ENCODE measurements around the gene ASAP3. TPM values are rescaled to one million over a fixed set of nuclear protein-coding genes. Genes with fewer than 3 reads are reported as not detected.
A peak's percentile ranks its signal among the peaks of the same experiment; 100 is the strongest.

ASAP3 gene
- total and polyA plus RNA-seq, 9 donors, result 37.3 to 147 (median 91.0) TPM

DNA sequence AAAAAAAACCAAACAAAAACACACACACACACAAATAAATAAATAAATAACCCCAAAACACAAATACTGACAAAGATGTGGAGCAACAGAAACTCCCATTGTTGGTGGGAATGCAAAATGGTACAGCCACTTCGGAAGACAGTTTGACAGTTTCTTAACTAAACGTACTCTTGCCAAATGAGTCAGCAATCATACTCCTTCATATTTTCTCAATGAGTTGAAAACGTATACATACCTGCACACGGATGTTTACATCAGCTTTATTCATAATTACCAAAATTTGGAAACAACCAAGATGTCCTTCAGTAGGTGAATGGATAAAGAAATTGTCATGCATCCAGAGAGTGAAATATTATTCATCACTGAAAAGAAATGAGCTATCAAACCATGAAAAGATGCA is 23.5 kb downstream of the ASAP3 start:
- Histone ChIP-seq H3K4me3 (no peak overlapping the region), H3K27ac (no peak overlapping the region), H3K9me3 (no peaks in the 10 kb centered on the region), H3K4me1 (ENCODE audit: insufficient read depth) (peaks cover 10% of the 10 kb centered on the region), H3K36me3 (no peaks in the 10 kb centered on the region), H3K27me3 (no peaks in the 10 kb centered on the region)
- no peak for DNase-seq
- 80 to 86% (median 84%) methylated on average over 4 of the region's 4 CpGs for WGBS, 3 donors
- intact Hi-C loops (cut with DNase I), result no loop called here
- TF ChIP-seq EP300 (IDR thresholded peaks at IDR 0.05) (no peak), POLR2A (IDR thresholded peaks at IDR 0.05) (no peak), CTCF (IDR thresholded peaks at IDR 0.05) (no peak)

- Histone ChIP-seq H3K4me3 (no peak overlapping the region), H3K27me3 (no peaks in the 10 kb centered on the region)
- no peak for DNase-seq
Observed at GRCh38 chr1:23459338-23459757, 24.6 kb downstream of the ASAP3 start.

GRCh38 chr1:23456226-23456625 is 27.8 kb downstream of the ASAP3 start:
- Histone ChIP-seq H3K36me3 (no peaks in the 10 kb centered on the region), H3K4me1 (ENCODE audit: insufficient read depth) (peaks cover 10% of the 10 kb centered on the region), H3K27me3 (no peaks in the 10 kb centered on the region), H3K9me3 (no peaks in the 10 kb centered on the region), H3K4me3 (no peak overlapping the region), H3K27ac (peak overlapping the region in 1 of 2 donors; percentile 67)
- intact Hi-C loops (cut with DNase I), result no loop called here
- TF ChIP-seq CTCF (IDR thresholded peaks at IDR 0.05) (no peak), POLR2A (IDR thresholded peaks at IDR 0.05) (no peak)
- 77 to 85% (median 82%) methylated on average over 5 of the region's 5 CpGs for WGBS, 3 donors
- no peak for DNase-seq

More at GRCh38 chr1:23459338-23459757, 24.6 kb downstream of the ASAP3 start:
- Histone ChIP-seq H3K9me3 (no peaks in the 10 kb centered on the region), H3K36me3 (no peaks in the 10 kb centered on the region), H3K27ac (no peak overlapping the region), H3K4me1 (ENCODE audit: insufficient read depth) (peaks cover 10% of the 10 kb centered on the region)
- intact Hi-C loops (cut with DNase I), result no loop called here
- 65 to 81% (median 80%) methylated on average over 2 of the region's 2 CpGs for WGBS, 3 donors
- TF ChIP-seq CTCF (IDR thresholded peaks at IDR 0.05) (no peak), POLR2A (IDR thresholded peaks at IDR 0.05) (no peak), EP300 (IDR thresholded peaks at IDR 0.05) (no peak)

- TF ChIP-seq EP300 (IDR thresholded peaks at IDR 0.05) (no peak), POLR2A (IDR thresholded peaks at IDR 0.05) (no peak), CTCF (IDR thresholded peaks at IDR 0.05) (no peak)
- intact Hi-C loops (cut with DNase I), result no loop called here
- Histone ChIP-seq H3K36me3 (no peaks in the 10 kb centered on the region), H3K27me3 (no peaks in the 10 kb centered on the region), H3K4me1 (ENCODE audit: insufficient read depth) (peaks cover 10% of the 10 kb centered on the region), H3K9me3 (no peaks in the 10 kb centered on the region), H3K27ac (no peak overlapping the region), H3K4me3 (no peak overlapping the region)
- no peak for DNase-seq
- 95 to 98% (median 98%) methylated on average over 3 of the region's 3 CpGs for WGBS, 3 donors
Observed at GRCh38 chr1:23453455-23454000, 30.5 kb downstream of the ASAP3 start.
